ENCODE measurements around the gene ASMTL. TPM values are rescaled to one million over a fixed set of nuclear protein-coding genes. Genes with fewer than 3 reads are reported as not detected.

Gene ASMTL
- total RNA-seq, 1 donor from 2014 or later = 46.1 TPM

GRCh38 chrX:1481636-1482529 is 29.2 kb upstream of the ASMTL start:
- Histone ChIP-seq H3K4me1 (no peaks in the 10 kb centered on the region), H3F3A (ENCODE audit: low read depth) (no peaks in the 10 kb centered on the region), H3K4me3 (peak overlapping the region; percentile 31), H3K27me3 (no peaks in the 10 kb centered on the region), H3K27ac (no peak overlapping the region), H3K9ac (no peak overlapping the region), H3K4me2 (peak overlapping the region; percentile 72), H2AFZ (replicated peaks) (peak overlapping the region; percentile 99), H3K79me2 (ENCODE audit: low read depth) (no peaks in the 10 kb centered on the region), H3K9me3 (ENCODE audit: low read depth) (no peaks in the 10 kb centered on the region), H4K20me1 (ENCODE audit: low read depth) (no peaks in the 10 kb centered on the region), H3K36me3 (no peaks in the 10 kb centered on the region)
- H3K27ac Mint-ChIP-seq = peak overlapping the region; percentile 91
- peaks cover 11% of the 10 kb centered on the region for H3K9me3 Mint-ChIP-seq
- peak overlapping the region; percentile 77 for H3K4me3 Mint-ChIP-seq
- H3K4me1 Mint-ChIP-seq = peaks cover 7% of the 10 kb centered on the region
- DNase-seq (ENCODE audit: low spot score) = peak; percentile 62
- H3K36me3 Mint-ChIP-seq = no peaks in the 10 kb centered on the region
- TF ChIP-seq EZH2phosphoT487 (IDR thresholded peaks at IDR 0.05) (no peak), CTCF (IDR thresholded peaks at IDR 0.05) (no peak), EZH2 (IDR thresholded peaks at IDR 0.05) (no peak)
- H3K27me3 Mint-ChIP-seq (ENCODE audit: insufficient read depth, low read depth) = peaks cover 20% of the 10 kb centered on the region

GRCh38 chrX:1480082-1480785 is 27.5 kb upstream of the ASMTL start:
- Mint-ChIP-seq H3K27ac (peak overlapping the region; percentile 73), H3K4me1 (peaks cover 7% of the 10 kb centered on the region), H3K4me3 (no peak overlapping the region), H3K27me3 (ENCODE audit: insufficient read depth, low read depth) (peaks cover 16% of the 10 kb centered on the region), H3K9me3 (peaks cover 11% of the 10 kb centered on the region), H3K36me3 (no peaks in the 10 kb centered on the region)
- Histone ChIP-seq H3K4me1 (no peaks in the 10 kb centered on the region), H3K36me3 (no peaks in the 10 kb centered on the region), H3K4me2 (no peak overlapping the region), H3K79me2 (ENCODE audit: low read depth) (no peaks in the 10 kb centered on the region), H3K27me3 (no peaks in the 10 kb centered on the region), H3K9ac (no peak overlapping the region), H3K27ac (no peak overlapping the region), H3K9me3 (ENCODE audit: low read depth) (no peaks in the 10 kb centered on the region), H4K20me1 (ENCODE audit: low read depth) (no peaks in the 10 kb centered on the region), H2AFZ (replicated peaks) (no peak overlapping the region), H3K4me3 (no peak overlapping the region), H3F3A (ENCODE audit: low read depth) (no peaks in the 10 kb centered on the region)
- DNase-seq (ENCODE audit: low spot score) = no peak
- TF ChIP-seq EZH2phosphoT487 (IDR thresholded peaks at IDR 0.05) = no peak
- no peak for TF ChIP-seq CTCF (IDR thresholded peaks at IDR 0.05)
- no peak for TF ChIP-seq EZH2 (IDR thresholded peaks at IDR 0.05)

- Mint-ChIP-seq H3K36me3 (no peaks in the 10 kb centered on the region), H3K4me1 (peaks cover 7% of the 10 kb centered on the region), H3K4me3 (no peak overlapping the region), H3K27me3 (ENCODE audit: insufficient read depth, low read depth) (peaks cover 12% of the 10 kb centered on the region), H3K9me3 (peaks cover 15% of the 10 kb centered on the region), H3K27ac (no peak overlapping the region)
- no peak for DNase-seq (ENCODE audit: low spot score)
- TF ChIP-seq EZH2phosphoT487 (IDR thresholded peaks at IDR 0.05) (no peak), CTCF (IDR thresholded peaks at IDR 0.05) (no peak), EZH2 (IDR thresholded peaks at IDR 0.05) (no peak)
- Histone ChIP-seq H3K9ac (no peak overlapping the region), H4K20me1 (ENCODE audit: low read depth) (no peaks in the 10 kb centered on the region), H3K4me2 (no peak overlapping the region), H3K4me1 (no peaks in the 10 kb centered on the region), H2AFZ (replicated peaks) (no peak overlapping the region), H3K4me3 (no peak overlapping the region), H3K27ac (no peak overlapping the region), H3K27me3 (no peaks in the 10 kb centered on the region), H3F3A (ENCODE audit: low read depth) (no peaks in the 10 kb centered on the region), H3K9me3 (ENCODE audit: low read depth) (no peaks in the 10 kb centered on the region), H3K79me2 (ENCODE audit: low read depth) (no peaks in the 10 kb centered on the region), H3K36me3 (no peaks in the 10 kb centered on the region)
Measured at GRCh38 chrX:1477801-1478458, 25.2 kb upstream of the ASMTL start.
